K562 (cell line): Measurements from ENCODE around the gene GJB2. TPM values are rescaled to one million over a fixed set of nuclear protein-coding genes. Genes with fewer than 3 reads are reported as not detected.

Experiments
- ATAC-seq: fragments of 200-7000 bp; cut with Tn5 transposase; 3 replicates; pipeline ENCODE4 v1.9.1; 2020; ENCODE audit warnings: moderate library complexity
- BruUV-seq: library from RNA; stranded (reverse); fragments of 400-500 nt; replicated peaks from 2 replicates; lab custom pipeline; 2021; lab: Mats Ljungman, UMichigan
- CTCF ChIA-PET: fragments of 300-600 bp; formaldehyde crosslinking; extraction: SDS; loops from one replicate; lab custom pipeline; 2021; ENCODE audit warnings: low intra/inter-chr PET ratio; lab: Yijun Ruan, JAX
- POLR2A ChIA-PET: fragments of 300-600, 350-650 bp; sonication (Branson Sonifier 250); formaldehyde crosslinking; extraction: SDS; loops from one replicate; lab custom pipeline; 2021; ENCODE audit warnings: antibody characterized with exemption, inconsistent platforms; lab: Yijun Ruan, JAX
- DNase-seq, 4 experiments: peaks; one replicate each; pipeline versions ENCODE4 v3.0.0 to v3.0.0-alpha.2; 2011 to 2018; ENCODE audit warnings: low spot score in 3 of 4, mixed read lengths in 3 of 4; ENCODE audit errors: extremely low read depth in 1 of 4
- FAIRE-seq: peaks from 2 replicates; lab custom pipeline; 2011; peaks lifted over from hg19 to GRCh38; lab: Jason Lieb, UNC
- H2AFZ ChIP-seq: 2 replicates; pipeline ENCODE4 v1.6.0; 2011; ENCODE audit warnings: low read depth, low read length, control low read depth, inconsistent platforms
- H3K27ac ChIP-seq: fragments of 200-600 bp; 3 replicates; pipeline ENCODE4 v1.8.0; 2011; ENCODE audit warnings: low read depth, mild to moderate bottlenecking, control low read depth, inconsistent platforms, low read length, moderate library complexity, mixed read lengths; ENCODE audit errors: extremely low read depth
- H3K27me3 ChIP-seq, 2 experiments: fragments of 300-600 bp in 1 of 2; 2 replicates in 1 of 2; 3 replicates in 1 of 2; pipeline versions ENCODE4 v1.6.0 to v1.8.0; 2011; ENCODE audit warnings: inconsistent platforms in 2 of 2, low read length in 2 of 2, mild to moderate bottlenecking in 1 of 2, mixed read lengths in 1 of 2, moderate library complexity in 1 of 2; ENCODE audit not compliant: control insufficient read depth in 2 of 2, insufficient read depth in 2 of 2
- H3K36me3 ChIP-seq: fragments of 300-600 bp; 3 replicates; pipeline ENCODE4 v1.8.0; 2011; ENCODE audit warnings: mild to moderate bottlenecking, low read length, inconsistent platforms; ENCODE audit not compliant: control insufficient read depth, insufficient read depth
- H3K4me1 ChIP-seq, 2 experiments: fragments of 200-600 bp in 1 of 2; replicated peaks in 1 of 2; 2 replicates in 1 of 2; 3 replicates in 1 of 2; pipeline versions ENCODE4 v1.5.1 to v1.8.0; 2011; ENCODE audit warnings: inconsistent platforms in 2 of 2, low read length in 2 of 2, mild to moderate bottlenecking in 1 of 2, mixed read lengths in 1 of 2, moderate library complexity in 1 of 2; ENCODE audit not compliant: control insufficient read depth in 2 of 2, insufficient read depth in 2 of 2
- H3K4me2 ChIP-seq: 2 replicates; pipeline ENCODE4 v1.6.1; 2011; ENCODE audit warnings: low read length, control low read depth, inconsistent platforms, mixed read lengths; ENCODE audit not compliant: insufficient read depth
- H3K4me3 ChIP-seq: fragments of 200-600 bp; sonication (generic), shearing (Covaris generic); 2 replicates; pipeline ENCODE4 v1.5.1; 2016; ENCODE audit warnings: control low read depth, inconsistent platforms
- H3K79me2 ChIP-seq: fragments of 200-600 bp; 3 replicates; pipeline ENCODE4 v1.8.0; 2011; ENCODE audit warnings: low read length, inconsistent platforms; ENCODE audit not compliant: control insufficient read depth, insufficient read depth
- H3K9ac ChIP-seq, 2 experiments: 2 replicates each; pipeline versions ENCODE4 v1.6.0 to v1.6.1; 2011; ENCODE audit warnings: low read depth in 2 of 2, low read length in 2 of 2, control low read depth in 1 of 2, inconsistent platforms in 1 of 2, mild to moderate bottlenecking in 1 of 2, mixed read lengths in 1 of 2; ENCODE audit not compliant: insufficient read depth in 1 of 2
- H3K9me1 ChIP-seq: one replicate; pipeline ENCODE4 v1.6.0; 2011; ENCODE audit warnings: inconsistent platforms, mild to moderate bottlenecking, low read length, moderate library complexity; ENCODE audit not compliant: control insufficient read depth, insufficient read depth
- H3K9me3 ChIP-seq: replicated peaks from 2 replicates; pipeline ENCODE4 v1.5.1; 2011; ENCODE audit warnings: low read depth, low read length, inconsistent platforms; ENCODE audit not compliant: control insufficient read depth, insufficient read depth
- H4K20me1 ChIP-seq: replicated peaks from 2 replicates; pipeline ENCODE4 v1.6.1; 2011; ENCODE audit warnings: low read length, inconsistent platforms, mixed read lengths; ENCODE audit not compliant: control insufficient read depth, insufficient read depth
- CBFA2T3 ChIP-seq: fragments of 450-650 bp; IDR thresholded peaks from 2 replicates; pipeline ENCODE4 v1.6.1; 2017
- HMGN3 ChIP-seq: IDR thresholded peaks from 2 replicates; pipeline ENCODE4 v1.6.1; 2011; ENCODE audit warnings: borderline replicate concordance, low read depth, mild to moderate bottlenecking, mixed read lengths, low read length; ENCODE audit not compliant: insufficient read length; ENCODE audit errors: extremely low read depth
- ILK ChIP-seq: fragments of 450-650 bp; IDR thresholded peaks from 2 replicates; pipeline ENCODE4 v1.6.1; 2016; ENCODE audit warnings: missing genetic modification characterization, low read depth, mild to moderate bottlenecking, missing compliant biosample characterization, moderate library complexity, borderline replicate concordance
- NCOA1 ChIP-seq: fragments of 450-650 bp; IDR thresholded peaks from 2 replicates; pipeline ENCODE4 v1.6.1; 2016; ENCODE audit warnings: low read depth
- NFE2 ChIP-seq: IDR thresholded peaks from 2 replicates; pipeline ENCODE4 v1.6.1; 2014; ENCODE audit warnings: antibody characterized with exemption, low read depth
- SIN3A ChIP-seq, 2 experiments: fragments of 150-350 bp in 1 of 2; IDR thresholded peaks; 2 replicates each; pipeline ENCODE4 v1.6.1; 2011 to 2016; ENCODE audit warnings: borderline replicate concordance in 2 of 2, low read depth in 2 of 2, low read length in 2 of 2, mild to moderate bottlenecking in 2 of 2, moderate library complexity in 2 of 2; ENCODE audit not compliant: control insufficient read depth in 1 of 2
- XRCC5 ChIP-seq: fragments of 200-400 bp; formaldehyde crosslinking; IDR thresholded peaks from 2 replicates; pipeline ENCODE4 v1.6.1; 2017; ENCODE audit warnings: low read depth, mild to moderate bottlenecking, low read length
- ZBTB26 ChIP-seq: fragments of 450-650 bp; formaldehyde crosslinking; IDR thresholded peaks from 2 replicates; pipeline ENCODE4 v1.4.0; 2022; ENCODE audit warnings: missing genetic modification characterization
- ZNF140 ChIP-seq: fragments of 250-450 bp; sonication (Bioruptor Pico); IDR thresholded peaks from 2 replicates; pipeline ENCODE4 v1.8.0; 2021; ENCODE audit warnings: moderate library complexity, mild to moderate bottlenecking, inconsistent platforms
- ZNF561 ChIP-seq: fragments of 450-650 bp; formaldehyde crosslinking; conservative IDR thresholded peaks from 2 replicates; pipeline ENCODE4 v1.4.0; 2020; ENCODE audit warnings: mild to moderate bottlenecking, moderate library complexity
- ZNF592 ChIP-seq: fragments of 450-650 bp; IDR thresholded peaks from 2 replicates; pipeline ENCODE4 v1.6.1; 2017; ENCODE audit warnings: antibody characterized with exemption, mild to moderate bottlenecking
- ZNF75A ChIP-seq: fragments of 450-650 bp; formaldehyde crosslinking; IDR thresholded peaks from 2 replicates; pipeline ENCODE4 v1.4.0; 2020; ENCODE audit warnings: mild to moderate bottlenecking
- WGBS: fragments of 100-300 bp; shearing (Covaris generic); methylation state at CpG from one replicate; pipeline ENCODE4 v1.1.6; 2016; ENCODE audit warnings: low coverage, mixed read lengths; ENCODE audit not compliant: insufficient coverage; ENCODE audit errors: missing lambda C conversion rate; 5-methylcytosine and 5-hydroxymethylcytosine counted together
- in situ Hi-C: fragments of 300-500 bp; cut with MboI; formaldehyde crosslinking; loops from 4 replicates; pipeline ENCODE4 v1.15.0; 2018; ENCODE audit warnings: inconsistent platforms, mixed read lengths
- intact Hi-C: fragments of 100-400 bp; cut with micrococcal nuclease; formaldehyde crosslinking; loops from 2 replicates; pipeline ENCODE4 v1.14.2; 2022
- polyA plus RNA-seq, 8 experiments: library from polyadenylated mRNA; depleted of rRNA in 4 of 8; stranded (reverse) in 5 of 8; unstranded in 3 of 8; fragments of >200 nt; fragmentation: Nextera tagmentation in 2 of 8; fragmentation: Illumina TruSeq in 1 of 8; extraction: Ambion mirVana in 2 of 8; extraction: Trizol in 1 of 8; gene quantifications; 2 replicates each; pipeline versions ENCODE4 v1.2.1 to v1.2.3, GENCODE V29; 2011 to 2014; ENCODE audit warnings: inconsistent platforms in 1 of 8, missing spikeins in 1 of 8
- total RNA-seq, 7 experiments: library from RNA; depleted of rRNA in 6 of 7; stranded (reverse); fragments of >200 nt in 6 of 7; fragmentation: Illumina TruSeq in 2 of 7; extraction: Trizol in 2 of 7; gene quantifications; 2 replicates each; pipeline versions ENCODE4 v1.2.1 to v1.2.3, GENCODE V29; 2011 to 2021; ENCODE audit warnings: low replicate concordance in 1 of 7

GJB2 gene
- total and polyA plus RNA-seq, 9 of the 15 experiments (the other 6 are each of a cell fraction or from before 2014, with no cell fraction given), result not detected

GRCh38 chr13:20222553-20222952, 29.8 kb upstream of the GJB2 start:
- ATAC-seq, result no peak
- intact Hi-C loops, result no loop called here
- BruUV-seq, result no TSS peak
- Histone ChIP-seq H3K27ac (no peak overlapping the region), H3K4me3 (no peak overlapping the region), H3K27me3 (peaks cover 0 to 24% of the 10 kb centered on the region in 2 experiments; a peak in 3 of 5 replicates), H2AFZ (no peak overlapping the region), H3K79me2 (no peaks in the 10 kb centered on the region), H3K9me3 (no peaks in the 10 kb centered on the region), H3K36me3 (no peaks in the 10 kb centered on the region), H3K9ac (no peak overlapping the region), H3K4me2 (no peak overlapping the region), H3K9me1 (no peaks in the 10 kb centered on the region), H4K20me1 (no peaks in the 10 kb centered on the region), H3K4me1 (no peaks in the 10 kb centered on the region)
- WGBS, result 0% methylated on average over 5 of the region's 5 CpGs
- in situ Hi-C loops, result no loop called here
- no peak for FAIRE-seq
- ChIA-PET POLR2A (no interaction called here), CTCF (no interaction called here)
- no peak for DNase-seq
- TF ChIP-seq ZNF140 (CRISPR knock-in tag) (no peak), NCOA1 (no peak), NFE2 (no peak)

- in situ Hi-C loops (no loop called here), intact Hi-C loops (no loop called here)
- no peak for FAIRE-seq
- Histone ChIP-seq H2AFZ (no peak overlapping the region), H3K9me1 (no peaks in the 10 kb centered on the region), H3K9me3 (no peaks in the 10 kb centered on the region), H3K27ac (no peak overlapping the region), H3K4me3 (no peak overlapping the region), H4K20me1 (no peaks in the 10 kb centered on the region), H3K4me2 (no peak overlapping the region), H3K27me3 (peaks cover 0 to 19% of the 10 kb centered on the region in 2 experiments; a peak in 3 of 5 replicates), H3K9ac (no peak overlapping the region), H3K79me2 (no peaks in the 10 kb centered on the region), H3K4me1 (no peaks in the 10 kb centered on the region), H3K36me3 (no peaks in the 10 kb centered on the region)
- no peak for ATAC-seq
- CTCF ChIA-PET, result no interaction called here
- DNase-seq, result no peak
- POLR2A ChIA-PET, result no interaction called here
- 1% methylated on average over 6 of the region's 6 CpGs for WGBS
- no TSS peak for BruUV-seq
- TF ChIP-seq ZBTB26 (CRISPR knock-in tag), result no peak
- no peak for TF ChIP-seq ILK (tag)
- no peak for TF ChIP-seq ZNF592
- no peak for TF ChIP-seq HMGN3
- TF ChIP-seq SIN3A (IDR thresholded peaks at IDR 0.05; ENCODE audit: borderline replicate concordance in 2 of 2, control insufficient read depth in 1 of 2, low read depth in 2 of 2, low read length in 2 of 2), result no peak
- no peak for TF ChIP-seq CBFA2T3
- TF ChIP-seq ZNF75A, result no peak
- TF ChIP-seq XRCC5, result no peak
- no peak for TF ChIP-seq ZNF561
Measured at GRCh38 chr13:20221772-20222171, 29.0 kb upstream of the GJB2 start.
